Measurements from ENCODE around the gene ZIC5. TPM values are rescaled to one million over a fixed set of nuclear protein-coding genes. Genes with fewer than 3 reads are reported as not detected.

Gene ZIC5
- total RNA-seq, 1 experiment from 2014 or later = 1.2 TPM

- Histone ChIP-seq H3K27ac (no peak overlapping the region), H3K9me3 (replicated peaks) (no peaks in the 10 kb centered on the region), H3K36me3 (no peaks in the 10 kb centered on the region), H3K4me1 (no peaks in the 10 kb centered on the region), H3K27me3 (no peaks in the 10 kb centered on the region), H3K4me3 (peak overlapping the region; percentile 77)
- DNase-seq = peak; percentile 26 to 54
Observed at GRCh38 chr13:99982036-99982730, 10.6 kb upstream of the ZIC5 start.

GRCh38 chr13:99981735-99982035, 10.1 kb upstream of the ZIC5 start, which contains the start of gene ZIC2:
ZIC2 (plus strand) TSS chr13:99981784; CDS start chr13:99982065, 281 bp downstream.
- Histone ChIP-seq H3K27me3 (no peaks in the 10 kb centered on the region), H3K4me3 (peak within 1 kb of the TSS; percentile 77), H3K27ac (peak within 1 kb of the TSS; percentile 45; the same call in 1 of the 2 replicates), H3K4me1 (no peaks in the 10 kb centered on the region), H3K36me3 (no peaks in the 10 kb centered on the region), H3K9me3 (replicated peaks) (no peaks in the 10 kb centered on the region)
- DNase-seq = peak in 1 of 2 experiments; percentile 38

GRCh38 chr13:99980824-99981734, 9.5 kb upstream of the ZIC5 start:
- no peaks in the 10 kb centered on the region for H3K9me3 ChIP-seq (replicated peaks)
- peak overlapping the region; percentile 45; the same call in 1 of the 2 replicates for H3K27ac ChIP-seq
- no peaks in the 10 kb centered on the region for H3K36me3 ChIP-seq
- no peaks in the 10 kb centered on the region for H3K4me1 ChIP-seq
- H3K27me3 ChIP-seq = no peaks in the 10 kb centered on the region
- peak overlapping the region; percentile 77 for H3K4me3 ChIP-seq
- DNase-seq = peak; percentile 63 to 69

- H3K4me3 ChIP-seq = peak overlapping the region; percentile 77
Observed at GRCh38 chr13:99980201-99980823, 8.7 kb upstream of the ZIC5 start.

GRCh38 chr13:99979453-99980200, 8.1 kb upstream of the ZIC5 start:
- no peaks in the 10 kb centered on the region for H3K36me3 ChIP-seq
- H3K4me1 ChIP-seq = no peaks in the 10 kb centered on the region
- H3K27ac ChIP-seq = peak overlapping the region; percentile 44
- no peaks in the 10 kb centered on the region for H3K9me3 ChIP-seq (replicated peaks)
- peak overlapping the region; percentile 77 for H3K4me3 ChIP-seq
- no peaks in the 10 kb centered on the region for H3K27me3 ChIP-seq
- DNase-seq = peak; percentile 64 to 73

More at GRCh38 chr13:99980201-99980823, 8.7 kb upstream of the ZIC5 start:
- H3K27me3 ChIP-seq = no peaks in the 10 kb centered on the region
- no peaks in the 10 kb centered on the region for H3K4me1 ChIP-seq
- DNase-seq = peak; percentile 80 to 81
- no peaks in the 10 kb centered on the region for H3K36me3 ChIP-seq
- H3K27ac ChIP-seq = peak overlapping the region; percentile 45
- no peaks in the 10 kb centered on the region for H3K9me3 ChIP-seq (replicated peaks)

- Histone ChIP-seq H3K36me3 (no peaks in the 10 kb centered on the region), H3K4me1 (no peaks in the 10 kb centered on the region), H3K27ac (no peak overlapping the region), H3K27me3 (no peaks in the 10 kb centered on the region), H3K9me3 (replicated peaks) (no peaks in the 10 kb centered on the region), H3K4me3 (peak overlapping the region; percentile 77)
- peak; percentile 24 to 47 for DNase-seq
Observed at GRCh38 chr13:99978799-99979452, 7.4 kb upstream of the ZIC5 start.

GRCh38 chr13:99977912-99978798, 6.6 kb upstream of the ZIC5 start:
- Histone ChIP-seq H3K36me3 (no peaks in the 10 kb centered on the region), H3K9me3 (replicated peaks) (no peaks in the 10 kb centered on the region), H3K27me3 (no peaks in the 10 kb centered on the region), H3K27ac (no peak overlapping the region), H3K4me3 (no peak overlapping the region), H3K4me1 (no peaks in the 10 kb centered on the region)
- DNase-seq = no peak

- Histone ChIP-seq H3K36me3 (no peaks in the 10 kb centered on the region), H3K4me3 (no peak overlapping the region), H3K4me1 (no peaks in the 10 kb centered on the region), H3K27ac (no peak overlapping the region), H3K27me3 (no peaks in the 10 kb centered on the region; the same call in 1 of the 2 replicates), H3K9me3 (replicated peaks) (no peaks in the 10 kb centered on the region)
- DNase-seq = no peak
Observed at GRCh38 chr13:99977334-99977911, 5.9 kb upstream of the ZIC5 start.

GRCh38 chr13:99976575-99976974, 5.0 kb upstream of the ZIC5 start:
- H3K9me3 ChIP-seq (replicated peaks) = no peaks in the 10 kb centered on the region
- H3K4me3 ChIP-seq = no peak overlapping the region
- no peak for DNase-seq
- H3K27ac ChIP-seq = no peak overlapping the region
- no peaks in the 10 kb centered on the region; the same call in 1 of the 2 replicates for H3K27me3 ChIP-seq
- no peaks in the 10 kb centered on the region for H3K4me1 ChIP-seq
- H3K36me3 ChIP-seq = no peaks in the 10 kb centered on the region

GRCh38 chr13:99975626-99976025, 4.1 kb upstream of the ZIC5 start:
- no peaks in the 10 kb centered on the region for H3K36me3 ChIP-seq
- DNase-seq = no peak
- H3K9me3 ChIP-seq (replicated peaks) = no peaks in the 10 kb centered on the region
- no peaks in the 10 kb centered on the region; the same call in 1 of the 2 replicates for H3K27me3 ChIP-seq
- H3K4me3 ChIP-seq = no peak overlapping the region
- no peaks in the 10 kb centered on the region for H3K4me1 ChIP-seq
- no peak overlapping the region for H3K27ac ChIP-seq

- no peak for DNase-seq
- no peaks in the 10 kb centered on the region; the same call in 1 of the 2 replicates for H3K27me3 ChIP-seq
Observed at GRCh38 chr13:99974939-99975561, 3.5 kb upstream of the ZIC5 start.

GRCh38 chr13:99974296-99974938, 2.9 kb upstream of the ZIC5 start:
- H3K27me3 ChIP-seq = no peaks in the 10 kb centered on the region; the same call in 1 of the 2 replicates
- no peaks in the 10 kb centered on the region for H3K9me3 ChIP-seq (replicated peaks)
- H3K36me3 ChIP-seq = no peaks in the 10 kb centered on the region
- DNase-seq = no peak
- H3K4me1 ChIP-seq = no peaks in the 10 kb centered on the region
- H3K27ac ChIP-seq = no peak overlapping the region
- H3K4me3 ChIP-seq = no peak overlapping the region

More at GRCh38 chr13:99974939-99975561, 3.5 kb upstream of the ZIC5 start:
- H3K9me3 ChIP-seq (replicated peaks) = no peaks in the 10 kb centered on the region
- no peaks in the 10 kb centered on the region for H3K4me1 ChIP-seq
- no peaks in the 10 kb centered on the region for H3K36me3 ChIP-seq
- no peak overlapping the region for H3K27ac ChIP-seq
- H3K4me3 ChIP-seq = no peak overlapping the region
